HL-60 (cell line): ENCODE measurements around the gene REG3G.

Experiments used
- DNase-seq, 2 experiments: peaks; one replicate each; pipeline ENCODE4 v3.0.0-alpha.2; 2010 to 2020; ENCODE audit warnings: low read depth in 1 of 2, low spot score in 1 of 2
- H3K27ac ChIP-seq: fragments of 250-450 bp; sonication (Bioruptor Pico); replicated peaks from 2 replicates; pipeline ENCODE4 v1.5.1; 2020; ENCODE audit warnings: mild to moderate bottlenecking, moderate library complexity
- H3K27me3 ChIP-seq: fragments of 250-450 bp; sonication (Bioruptor Pico); 2 replicates; pipeline ENCODE4 v1.5.1; 2021; ENCODE audit warnings: mild to moderate bottlenecking, moderate library complexity; ENCODE audit not compliant: insufficient read depth, poor library complexity, severe bottlenecking
- H3K4me3 ChIP-seq: replicated peaks from 2 replicates; pipeline ENCODE4 v1.5.1; 2011; ENCODE audit warnings: mild to moderate bottlenecking, control low read depth, low read length; ENCODE audit not compliant: insufficient read depth
- CTCF ChIP-seq: IDR thresholded peaks from one replicate; pipeline ENCODE4 v1.5.1; 2011; ENCODE audit warnings: low read length, control low read depth, inconsistent platforms; ENCODE audit not compliant: insufficient read depth
- GABPA ChIP-seq: IDR thresholded peaks from 2 replicates; pipeline ENCODE4 v1.6.1; 2012; ENCODE audit warnings: low read depth
- POLR2AphosphoS5 ChIP-seq: IDR thresholded peaks from 2 replicates; pipeline ENCODE4 v1.6.1; 2012; ENCODE audit warnings: low read depth
- REST ChIP-seq: IDR thresholded peaks from 2 replicates; pipeline ENCODE4 v1.6.1; 2012; ENCODE audit warnings: low read depth; ENCODE audit not compliant: insufficient replicate concordance
- SPI1 ChIP-seq: IDR thresholded peaks from 2 replicates; pipeline ENCODE4 v1.6.1; 2012; ENCODE audit warnings: low read depth, mild to moderate bottlenecking, borderline replicate concordance

REG3G gene

GRCh38 chr2:78984386-78984785 lies 41.1 kb upstream of the REG3G start:
- TF ChIP-seq POLR2AphosphoS5 (no peak), GABPA (no peak), REST (no peak), SPI1 (no peak), CTCF (no peak)
- Histone ChIP-seq H3K27ac (no peak overlapping the region), H3K4me3 (no peak overlapping the region), H3K27me3 (peaks cover under 1% of the 10 kb centered on the region)
- DNase-seq = no peak

GRCh38 chr2:78985558-78985957 lies 39.9 kb upstream of the REG3G start:
- no peak for DNase-seq
- no peak overlapping the region for H3K4me3 ChIP-seq
- H3K27me3 ChIP-seq = peaks cover 3% of the 10 kb centered on the region
- no peak overlapping the region for H3K27ac ChIP-seq
- TF ChIP-seq REST (no peak), POLR2AphosphoS5 (no peak), CTCF (no peak), GABPA (no peak), SPI1 (no peak)

GRCh38 chr2:78989051-78989450 lies 36.5 kb upstream of the REG3G start:
- no peak overlapping the region for H3K4me3 ChIP-seq
- H3K27me3 ChIP-seq = peaks cover 25% of the 10 kb centered on the region
- no peak for TF ChIP-seq POLR2AphosphoS5
- DNase-seq = no peak
- no peak overlapping the region for H3K27ac ChIP-seq

- DNase-seq = peak in 1 of 2 experiments; percentile 4
Observed at GRCh38 chr2:78992451-78992806, 33.1 kb upstream of the REG3G start.

More at GRCh38 chr2:78992451-78992806, 33.1 kb upstream of the REG3G start:
- Histone ChIP-seq H3K27ac (no peak overlapping the region), H3K27me3 (peaks cover 31% of the 10 kb centered on the region), H3K4me3 (no peak overlapping the region)
- TF ChIP-seq SPI1 = no peak
- no peak for TF ChIP-seq POLR2AphosphoS5
- TF ChIP-seq REST = no peak
- no peak for TF ChIP-seq GABPA
- no peak for TF ChIP-seq CTCF
